Caco-2 (cell line): ENCODE results near the gene SURF2. TPM values are rescaled to one million over a fixed set of nuclear protein-coding genes. Genes with fewer than 3 reads are reported as not detected.

Source experiments
- BruUV-seq: library from RNA; stranded (reverse); fragments of 400-500 nt; replicated peaks from 2 replicates; lab custom pipeline; 2021; lab: Mats Ljungman, UMichigan
- CTCF ChIA-PET: fragments of 300-600 bp; sonication (Branson Sonifier 250); formaldehyde crosslinking; loops from one replicate; lab custom pipeline; 2022; ENCODE audit warnings: antibody characterized with exemption; lab: Charles Lee
- POLR2A ChIA-PET: fragments of 300-600 bp; sonication (Branson Sonifier 250); formaldehyde crosslinking; loops from one replicate; lab custom pipeline; 2022; ENCODE audit warnings: antibody characterized with exemption; lab: Charles Lee
- DNase-seq, 2 experiments: peaks; one replicate each; pipeline versions ENCODE4 v3.0.0 to v3.0.0-alpha.2; 2020 to 2022
- H3K27me3 ChIP-seq: replicated peaks from 2 replicates; pipeline ENCODE4 v1.6.0; 2011; ENCODE audit warnings: low read length; ENCODE audit not compliant: control insufficient read depth, insufficient read depth
- H3K36me3 ChIP-seq: 2 replicates; pipeline ENCODE4 v1.5.1; 2011; ENCODE audit warnings: low read length; ENCODE audit not compliant: control insufficient read depth, insufficient read depth
- H3K4me1 ChIP-seq: fragments of 250-450 bp; sonication (Bioruptor Pico); 2 replicates; pipeline ENCODE4 v1.5.1; 2020; ENCODE audit warnings: mild to moderate bottlenecking
- H3K4me3 ChIP-seq: 2 replicates; pipeline ENCODE4 v1.5.1; 2011; ENCODE audit warnings: low read depth, mild to moderate bottlenecking, control low read depth, low read length
- H3K9me3 ChIP-seq: fragments of 250-450 bp; sonication (Bioruptor Pico); 2 replicates; pipeline ENCODE4 v1.5.1; 2020; ENCODE audit warnings: mild to moderate bottlenecking, moderate library complexity
- H3K27ac Mint-ChIP-seq: one replicate; pipeline ENCODE4 v1.8.0; 2022; ENCODE audit warnings: mixed read lengths; ENCODE audit not compliant: unreplicated experiment
- H3K27me3 Mint-ChIP-seq: one replicate; pipeline ENCODE4 v1.8.0; 2022; ENCODE audit warnings: mixed read lengths; ENCODE audit not compliant: insufficient read depth, unreplicated experiment
- H3K36me3 Mint-ChIP-seq: one replicate; pipeline ENCODE4 v1.8.0; 2022; ENCODE audit warnings: mild to moderate bottlenecking, mixed read lengths; ENCODE audit not compliant: insufficient read depth, unreplicated experiment
- H3K4me1 Mint-ChIP-seq: one replicate; pipeline ENCODE4 v1.8.0; 2022; ENCODE audit warnings: low read depth, mixed read lengths; ENCODE audit not compliant: unreplicated experiment
- H3K4me3 Mint-ChIP-seq: one replicate; pipeline ENCODE4 v1.8.0; 2022; ENCODE audit warnings: mild to moderate bottlenecking, moderate library complexity, mixed read lengths; ENCODE audit not compliant: unreplicated experiment
- H3K9me3 Mint-ChIP-seq: one replicate; pipeline ENCODE4 v1.8.0; 2022; ENCODE audit warnings: mixed read lengths; ENCODE audit not compliant: unreplicated experiment
- CTCF ChIP-seq, 2 experiments: fragments of 200-600 bp in 1 of 2; IDR thresholded peaks; 1 replicate in 1 of 2; 2 replicates in 1 of 2; pipeline versions ENCODE4 v1.5.1 to v1.8.0; 2011 to 2022; ENCODE audit warnings: antibody characterized with exemption in 1 of 2, control low read depth in 1 of 2, inconsistent platforms in 1 of 2, low read depth in 1 of 2, low read length in 1 of 2, mild to moderate bottlenecking in 1 of 2, moderate library complexity in 1 of 2; ENCODE audit not compliant: insufficient read depth in 1 of 2, severe bottlenecking in 1 of 2, unreplicated experiment in 1 of 2
- intact Hi-C: fragments of 100-400 bp; cut with micrococcal nuclease; formaldehyde crosslinking; loops from one replicate; pipeline ENCODE4 v1.10.0; 2022; ENCODE audit not compliant: unreplicated experiment
- total RNA-seq: library from RNA; stranded (reverse); gene quantifications from 2 replicates; pipeline ENCODE4 v1.2.3, GENCODE V29; 2022

Gene SURF2
- total RNA-seq, 1 experiment from 2014 or later = 34.4 TPM

- POLR2A ChIA-PET = no interaction called here
- Histone ChIP-seq H3K4me3 (no peak overlapping the region), H3K36me3 (peaks cover 4% of the 10 kb centered on the region), H3K27me3 (no peaks in the 10 kb centered on the region), H3K4me1 (peaks cover 6% of the 10 kb centered on the region; the same call in 1 of the 2 replicates), H3K9me3 (no peaks in the 10 kb centered on the region)
- Mint-ChIP-seq H3K27me3 (no peaks in the 10 kb centered on the region), H3K4me1 (no peaks in the 10 kb centered on the region), H3K27ac (no peak overlapping the region), H3K9me3 (no peaks in the 10 kb centered on the region), H3K36me3 (peaks cover 53% of the 10 kb centered on the region), H3K4me3 (no peak overlapping the region)
- intact Hi-C loops = no loop called here
- BruUV-seq = no TSS peak
- CTCF ChIA-PET = no interaction called here
- no peak for TF ChIP-seq CTCF (IDR thresholded peaks at IDR 0.05; ENCODE audit: insufficient read depth in 1 of 2, low read depth in 1 of 2, low read length in 1 of 2, severe bottlenecking in 1 of 2, unreplicated experiment in 1 of 2)
- no peak for DNase-seq
These were observed 15.4 kb upstream of the SURF2 start for GRCh38 chr9:133340916-133341315.

- Histone ChIP-seq H3K4me3 (no peak overlapping the region), H3K27me3 (no peaks in the 10 kb centered on the region), H3K36me3 (peaks cover 4% of the 10 kb centered on the region), H3K9me3 (no peaks in the 10 kb centered on the region), H3K4me1 (peaks cover 10% of the 10 kb centered on the region)
- Mint-ChIP-seq H3K36me3 (peaks cover 53% of the 10 kb centered on the region), H3K4me1 (peaks cover 5% of the 10 kb centered on the region), H3K9me3 (no peaks in the 10 kb centered on the region), H3K4me3 (no peak overlapping the region), H3K27ac (no peak overlapping the region), H3K27me3 (no peaks in the 10 kb centered on the region)
- intact Hi-C loops = no loop called here
- no peak for TF ChIP-seq CTCF (IDR thresholded peaks at IDR 0.05; ENCODE audit: insufficient read depth in 1 of 2, low read depth in 1 of 2, low read length in 1 of 2, severe bottlenecking in 1 of 2, unreplicated experiment in 1 of 2)
- DNase-seq = no peak
- CTCF ChIA-PET = interaction anchor here (0.6 to 1.4 kb wide), 3 partner anchors 119 to 153 kb away, joined by 3 to 5 read pairs (median 5); no protein-coding TSS in a partner anchor
- BruUV-seq = no TSS peak
- POLR2A ChIA-PET = interaction anchor here (0.5 kb wide), 1 partner anchor 104 kb away, joined by 4 read pairs; no protein-coding TSS in a partner anchor
These were observed 14.8 kb upstream of the SURF2 start for GRCh38 chr9:133341369-133342068.

GRCh38 chr9:133342069-133342406 lies 14.3 kb upstream of the SURF2 start:
- ChIA-PET POLR2A (interaction anchor here (0.5 kb wide), 1 partner anchor 104 kb away, joined by 4 read pairs; no protein-coding TSS in a partner anchor), CTCF (interaction anchor here (0.6 to 1.4 kb wide), 3 partner anchors 119 to 154 kb away, joined by 3 to 5 read pairs (median 5); no protein-coding TSS in a partner anchor)
- BruUV-seq = no TSS peak
- DNase-seq = no peak
- Histone ChIP-seq H3K4me1 (peaks cover 7% of the 10 kb centered on the region), H3K36me3 (peaks cover 4% of the 10 kb centered on the region), H3K4me3 (no peak overlapping the region), H3K9me3 (no peaks in the 10 kb centered on the region), H3K27me3 (no peaks in the 10 kb centered on the region)
- no peaks in the 10 kb centered on the region for H3K27me3 Mint-ChIP-seq
- peaks cover 10% of the 10 kb centered on the region for H3K4me1 Mint-ChIP-seq
- intact Hi-C loops = no loop called here
- peak; percentile 28 to 34 for TF ChIP-seq CTCF (IDR thresholded peaks at IDR 0.05; ENCODE audit: insufficient read depth in 1 of 2, low read depth in 1 of 2, low read length in 1 of 2, severe bottlenecking in 1 of 2, unreplicated experiment in 1 of 2)
- no peaks in the 10 kb centered on the region for H3K9me3 Mint-ChIP-seq
- no peak overlapping the region for H3K4me3 Mint-ChIP-seq
- peaks cover 50% of the 10 kb centered on the region for H3K36me3 Mint-ChIP-seq
- H3K27ac Mint-ChIP-seq = no peak overlapping the region
